Measurements from ENCODE around the gene TMPRSS5. TPM values are rescaled to one million over a fixed set of nuclear protein-coding genes. Genes with fewer than 3 reads are reported as not detected.

TMPRSS5 gene
- 0.60 and 1.6 TPM in 2 replicates for total RNA-seq
- long read RNA-seq, partial matches to known transcripts, result 0 of 1 reads
- long read RNA-seq, other reads (novel, unspliced or antisense), result 1 of 1 reads

DNA sequence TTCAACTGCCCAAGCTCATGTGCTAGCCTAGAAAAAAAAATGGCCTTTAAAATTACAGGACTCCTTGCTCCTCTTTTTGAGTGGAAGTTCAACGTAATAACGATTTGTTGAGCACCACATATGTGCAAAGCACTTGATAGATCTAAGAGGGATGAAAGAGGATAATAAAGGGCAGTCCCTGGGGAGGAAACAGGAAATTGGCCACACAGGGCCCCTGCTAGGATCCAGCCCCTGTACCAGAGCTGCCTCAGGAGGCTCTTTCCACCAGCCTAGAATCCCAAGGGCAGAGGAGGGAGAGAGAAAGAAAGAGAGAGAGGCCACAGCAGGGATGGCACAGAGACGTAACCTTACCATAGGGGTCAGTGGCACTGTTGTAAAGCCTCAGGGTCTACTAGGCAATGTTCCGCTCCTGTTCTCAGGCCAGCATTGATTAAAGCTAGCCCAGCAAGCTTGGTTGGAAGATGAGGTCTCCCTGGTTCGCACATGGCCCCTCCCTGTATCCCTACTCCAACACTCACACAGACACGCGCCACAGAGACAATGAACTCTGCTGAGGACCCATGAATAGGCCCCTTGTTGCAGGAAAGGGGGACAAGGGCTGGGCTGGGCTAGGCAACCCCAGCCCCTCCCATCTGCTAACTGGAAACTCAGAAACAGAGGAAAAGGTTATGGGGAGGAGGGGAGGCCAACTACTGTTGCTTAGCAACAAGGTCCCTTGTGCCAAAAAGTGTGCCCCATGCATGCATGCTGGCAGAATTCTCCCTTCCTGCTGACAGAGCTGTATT lies at the start of gene TMPRSS5:
TMPRSS5 (minus strand) TSS at position 438 of the 785 bp plus-strand sequence; CDS start at position 354, 84 bp downstream.
- no peak within 1 kb of the TSS for H3K27ac Mint-ChIP-seq (ENCODE audit: unreplicated experiment)
- no peak within 1 kb of the TSS for H3K4me3 Mint-ChIP-seq (ENCODE audit: unreplicated experiment)
- no peaks in the 10 kb centered on the region for H3K4me1 Mint-ChIP-seq (ENCODE audit: unreplicated experiment)
- TF ChIP-seq, protein P1, sequence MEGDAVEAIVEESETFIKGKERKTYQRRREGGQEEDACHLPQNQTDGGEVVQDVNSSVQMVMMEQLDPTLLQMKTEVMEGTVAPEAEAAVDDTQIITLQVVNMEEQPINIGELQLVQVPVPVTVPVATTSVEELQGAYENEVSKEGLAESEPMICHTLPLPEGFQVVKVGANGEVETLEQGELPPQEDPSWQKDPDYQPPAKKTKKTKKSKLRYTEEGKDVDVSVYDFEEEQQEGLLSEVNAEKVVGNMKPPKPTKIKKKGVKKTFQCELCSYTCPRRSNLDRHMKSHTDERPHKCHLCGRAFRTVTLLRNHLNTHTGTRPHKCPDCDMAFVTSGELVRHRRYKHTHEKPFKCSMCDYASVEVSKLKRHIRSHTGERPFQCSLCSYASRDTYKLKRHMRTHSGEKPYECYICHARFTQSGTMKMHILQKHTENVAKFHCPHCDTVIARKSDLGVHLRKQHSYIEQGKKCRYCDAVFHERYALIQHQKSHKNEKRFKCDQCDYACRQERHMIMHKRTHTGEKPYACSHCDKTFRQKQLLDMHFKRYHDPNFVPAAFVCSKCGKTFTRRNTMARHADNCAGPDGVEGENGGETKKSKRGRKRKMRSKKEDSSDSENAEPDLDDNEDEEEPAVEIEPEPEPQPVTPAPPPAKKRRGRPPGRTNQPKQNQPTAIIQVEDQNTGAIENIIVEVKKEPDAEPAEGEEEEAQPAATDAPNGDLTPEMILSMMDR (IDR thresholded peaks at IDR 0.05), result no peak
- no peak for DNase-seq (ENCODE audit: extremely low spot score, unreplicated experiment)
- no peaks in the 10 kb centered on the region for H3K36me3 Mint-ChIP-seq (ENCODE audit: unreplicated experiment)
- no peaks in the 10 kb centered on the region for H3K27me3 Mint-ChIP-seq (ENCODE audit: unreplicated experiment)
- peaks cover 29% of the 10 kb centered on the region for H3K9me3 Mint-ChIP-seq (ENCODE audit: unreplicated experiment)

DNA sequence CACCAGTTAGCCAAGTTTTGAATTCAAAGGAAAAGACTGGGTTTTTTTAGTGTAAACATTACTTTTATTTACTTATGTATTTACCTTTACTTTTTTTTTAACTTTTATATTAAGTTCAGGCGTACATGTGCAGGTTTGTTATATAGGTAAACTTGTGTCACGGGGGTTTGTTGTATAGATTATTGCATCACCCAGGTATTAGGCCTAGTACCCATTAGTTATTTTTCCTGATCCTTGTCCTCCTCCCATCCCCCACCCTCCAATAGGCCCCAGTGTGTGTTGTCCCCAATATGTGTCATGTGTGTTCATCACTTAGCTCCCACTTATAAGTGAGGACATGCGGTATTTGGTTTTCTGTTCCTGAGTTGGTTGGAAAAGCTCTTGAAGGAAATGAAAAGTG lies 46.8 kb upstream of the TMPRSS5 start:
- Mint-ChIP-seq H3K4me1 (ENCODE audit: unreplicated experiment) (no peaks in the 10 kb centered on the region), H3K4me3 (ENCODE audit: unreplicated experiment) (no peak overlapping the region), H3K9me3 (ENCODE audit: unreplicated experiment) (peaks cover 7% of the 10 kb centered on the region), H3K27me3 (ENCODE audit: unreplicated experiment) (no peaks in the 10 kb centered on the region), H3K36me3 (ENCODE audit: unreplicated experiment) (peaks cover 18% of the 10 kb centered on the region), H3K27ac (ENCODE audit: unreplicated experiment) (no peak overlapping the region)
- TF ChIP-seq, protein P1 (IDR thresholded peaks at IDR 0.05), result no peak
- DNase-seq (ENCODE audit: extremely low spot score, unreplicated experiment), result no peak

DNA sequence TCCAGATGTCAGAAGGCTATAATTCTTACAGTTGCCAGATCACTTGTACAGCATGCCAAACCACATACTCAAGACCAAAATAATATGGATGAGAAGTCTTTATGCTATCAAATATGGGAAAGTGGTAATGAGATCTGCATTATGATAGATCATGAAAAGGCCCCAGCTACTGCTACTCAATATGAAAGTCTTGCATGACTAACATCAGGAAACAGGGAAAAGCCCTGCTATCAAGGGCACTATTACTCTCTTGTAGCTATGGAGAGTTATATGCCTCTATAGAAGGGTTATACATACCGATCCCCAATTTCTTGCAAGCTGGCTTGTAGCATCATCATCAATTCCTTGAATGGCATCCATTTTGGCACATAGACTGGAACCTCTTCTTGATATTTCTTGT lies 30.2 kb upstream of the TMPRSS5 start:
- TF ChIP-seq, protein P1 (IDR thresholded peaks at IDR 0.05), result no peak
- peaks cover 40% of the 10 kb centered on the region for H3K36me3 Mint-ChIP-seq (ENCODE audit: unreplicated experiment)
- no peak for DNase-seq (ENCODE audit: extremely low spot score, unreplicated experiment)
- no peak overlapping the region for H3K27ac Mint-ChIP-seq (ENCODE audit: unreplicated experiment)
- H3K4me1 Mint-ChIP-seq (ENCODE audit: unreplicated experiment), result no peaks in the 10 kb centered on the region
- H3K9me3 Mint-ChIP-seq (ENCODE audit: unreplicated experiment), result no peaks in the 10 kb centered on the region
- H3K27me3 Mint-ChIP-seq (ENCODE audit: unreplicated experiment), result no peaks in the 10 kb centered on the region
- no peak overlapping the region for H3K4me3 Mint-ChIP-seq (ENCODE audit: unreplicated experiment)

DNA sequence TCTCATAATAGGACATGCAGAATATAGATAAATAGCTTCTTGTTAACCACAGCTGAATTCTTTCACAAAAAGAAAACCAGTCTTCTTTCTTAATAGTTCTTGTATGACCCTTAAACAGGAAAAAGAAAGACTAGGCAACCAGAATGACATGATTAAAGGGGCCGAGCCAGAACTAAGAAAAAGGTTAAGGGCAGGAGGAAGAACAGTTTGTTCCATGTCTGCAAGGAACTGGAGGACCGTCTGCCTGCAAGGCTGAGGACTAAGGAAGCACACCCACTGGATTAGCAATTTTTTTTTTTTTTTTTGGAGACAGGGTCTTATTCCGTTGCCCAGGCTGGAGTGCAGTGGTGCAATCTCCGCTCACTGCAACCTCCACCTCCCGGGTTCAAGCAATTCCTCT lies 26.0 kb upstream of the TMPRSS5 start:
- H3K27me3 Mint-ChIP-seq (ENCODE audit: unreplicated experiment), result no peaks in the 10 kb centered on the region
- TF ChIP-seq, protein P1 (IDR thresholded peaks at IDR 0.05), result no peak
- peaks cover 18% of the 10 kb centered on the region for H3K36me3 Mint-ChIP-seq (ENCODE audit: unreplicated experiment)
- no peaks in the 10 kb centered on the region for H3K9me3 Mint-ChIP-seq (ENCODE audit: unreplicated experiment)
- H3K4me3 Mint-ChIP-seq (ENCODE audit: unreplicated experiment), result no peak overlapping the region
- no peak overlapping the region for H3K27ac Mint-ChIP-seq (ENCODE audit: unreplicated experiment)
- DNase-seq (ENCODE audit: extremely low spot score, unreplicated experiment), result no peak
- H3K4me1 Mint-ChIP-seq (ENCODE audit: unreplicated experiment), result peaks cover 18% of the 10 kb centered on the region

DNA sequence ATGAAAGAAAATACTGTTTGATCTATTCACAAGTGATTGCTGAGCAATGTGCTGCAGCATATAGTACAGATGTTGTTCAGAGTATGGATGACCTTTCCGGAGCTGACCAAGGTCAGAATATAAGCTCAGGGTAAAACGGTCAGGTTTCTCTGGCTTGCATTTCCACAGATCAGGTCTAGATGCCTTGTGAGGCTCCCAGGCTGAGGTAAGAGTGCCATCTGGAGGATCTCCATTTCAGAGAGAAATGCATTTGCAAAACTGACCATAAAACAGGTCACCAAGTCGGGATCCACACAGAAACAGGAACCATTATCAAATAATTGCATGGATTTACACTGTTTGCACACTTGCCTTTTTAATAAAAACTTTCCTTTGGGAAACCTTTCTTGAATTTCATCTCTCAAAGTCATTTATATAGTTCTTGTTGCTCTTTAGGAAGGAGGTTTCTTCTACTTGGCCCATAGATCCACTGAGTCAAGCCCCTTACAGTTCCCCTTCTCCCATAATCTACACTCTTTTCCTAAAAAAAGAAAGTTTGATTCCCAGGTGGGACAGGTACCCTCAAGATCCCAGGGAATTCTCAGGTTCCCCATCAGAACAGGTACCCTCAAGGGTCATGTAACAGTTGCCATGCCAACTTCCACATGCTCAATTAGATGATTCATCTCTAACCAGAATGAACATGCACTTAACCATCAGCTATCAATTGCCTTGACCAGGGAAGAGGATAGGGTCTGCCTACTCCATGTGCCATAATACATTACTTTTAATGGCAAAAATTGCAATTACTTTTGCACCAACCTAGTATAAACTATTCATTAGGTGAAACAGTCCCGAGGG lies 25.0 kb upstream of the TMPRSS5 start:
- Mint-ChIP-seq H3K4me1 (ENCODE audit: unreplicated experiment) (peaks cover 18% of the 10 kb centered on the region), H3K4me3 (ENCODE audit: unreplicated experiment) (no peak overlapping the region), H3K36me3 (ENCODE audit: unreplicated experiment) (peaks cover 14% of the 10 kb centered on the region), H3K27me3 (ENCODE audit: unreplicated experiment) (no peaks in the 10 kb centered on the region), H3K9me3 (ENCODE audit: unreplicated experiment) (no peaks in the 10 kb centered on the region), H3K27ac (ENCODE audit: unreplicated experiment) (no peak overlapping the region)
- DNase-seq (ENCODE audit: extremely low spot score, unreplicated experiment), result no peak
- TF ChIP-seq, protein P1 (IDR thresholded peaks at IDR 0.05), result peak; percentile 81
